ENCODE data around the gene SPNS3. TPM values are rescaled to one million over a fixed set of nuclear protein-coding genes. Genes with fewer than 3 reads are reported as not detected.

Gene SPNS3
- total and polyA plus RNA-seq, 9 of the 15 experiments (the other 6 are each of a cell fraction or from before 2014, with no cell fraction given) = not detected

DNA sequence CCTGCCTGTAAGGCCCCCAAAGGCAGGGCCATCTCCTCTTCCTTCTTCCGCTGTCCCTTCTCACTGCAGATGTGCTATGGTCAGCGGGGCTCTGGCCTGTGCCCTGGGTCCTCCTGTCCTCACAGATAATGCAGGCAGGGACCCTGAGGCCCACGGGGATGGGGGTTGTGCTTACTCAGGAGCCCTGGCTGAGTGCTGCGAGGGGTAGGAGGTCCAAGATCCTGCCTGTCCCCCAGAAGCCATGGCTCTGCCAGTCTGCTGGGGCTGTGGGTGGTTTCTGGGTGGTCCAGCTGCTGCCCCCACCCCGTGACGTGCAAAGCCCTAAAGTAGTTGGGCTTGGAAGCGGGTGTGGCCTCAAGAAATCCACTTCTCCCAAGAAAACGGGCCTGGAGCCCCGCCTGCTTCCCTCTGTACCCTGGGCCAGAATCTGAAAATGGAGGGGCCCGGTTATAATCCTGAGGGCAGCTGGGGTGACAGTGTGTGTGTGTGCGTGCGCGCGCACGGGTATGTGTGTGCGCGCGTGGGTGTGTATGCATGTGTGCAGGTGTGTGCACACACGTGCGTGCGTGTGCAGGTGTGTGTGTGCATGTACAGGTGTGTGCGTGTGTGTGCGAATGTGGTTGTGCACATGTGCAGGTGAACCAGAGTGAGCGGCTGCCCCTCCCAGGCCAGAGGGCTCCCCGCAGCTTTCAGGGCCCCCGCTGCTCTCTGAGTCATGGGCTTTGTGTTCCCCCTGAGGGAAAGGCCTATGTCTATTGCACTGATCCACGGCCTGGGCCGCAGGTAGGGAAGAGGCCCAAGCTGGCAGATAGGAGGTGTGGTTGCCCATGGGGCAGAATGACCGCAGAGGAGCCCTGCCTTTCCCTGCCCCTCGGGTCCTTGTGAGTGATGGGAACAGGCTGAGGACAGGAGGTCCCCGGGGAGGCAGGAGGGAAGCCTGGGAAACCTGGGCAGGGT lies 78.7 kb downstream of the SPNS3 start:
- FAIRE-seq (no peak), ATAC-seq (no peak), DNase-seq (ENCODE audit: extremely low read depth in 1 of 4, low spot score in 3 of 4) (no peak)
- Histone ChIP-seq H3K79me2 (ENCODE audit: control insufficient read depth, insufficient read depth, low read length) (no peaks in the 10 kb centered on the region), H3K27ac (ENCODE audit: extremely low read depth, low read depth, low read length) (no peak overlapping the region), H3K4me1 (replicated peaks in 1 of 2; ENCODE audit: control insufficient read depth in 2 of 2, insufficient read depth in 2 of 2, low read length in 2 of 2) (peaks cover 0 to 26% of the 10 kb centered on the region in 2 experiments; a peak in 2 of 5 replicates), H4K20me1 (replicated peaks; ENCODE audit: control insufficient read depth, insufficient read depth, low read length) (peaks cover 8% of the 10 kb centered on the region), H3K9me3 (replicated peaks; ENCODE audit: control insufficient read depth, insufficient read depth, low read depth, low read length) (no peaks in the 10 kb centered on the region), H2AFZ (ENCODE audit: low read depth, low read length) (no peak overlapping the region), H3K36me3 (ENCODE audit: control insufficient read depth, insufficient read depth, low read length) (no peaks in the 10 kb centered on the region), H3K4me3 (no peak overlapping the region), H3K27me3 (ENCODE audit: control insufficient read depth in 2 of 2, insufficient read depth in 2 of 2, low read length in 2 of 2) (peaks cover 0 to 64% of the 10 kb centered on the region in 2 experiments; a peak in 2 of 5 replicates), H3K9ac (ENCODE audit: insufficient read depth in 1 of 2, low read depth in 2 of 2, low read length in 2 of 2) (no peak overlapping the region; a peak in 1 of 4 replicates), H3K4me2 (ENCODE audit: insufficient read depth, low read length) (no peak overlapping the region), H3K9me1 (ENCODE audit: control insufficient read depth, insufficient read depth, low read length) (no peaks in the 10 kb centered on the region)
- no TSS peak for BruUV-seq (replicated peaks)
- POLR2A ChIA-PET = no interaction called here
- intact Hi-C loops (cut with micrococcal nuclease) (no loop called here), in situ Hi-C loops (cut with MboI) (no loop called here)
- CTCF ChIA-PET (ENCODE audit: low intra/inter-chr PET ratio) = no interaction called here
- WGBS (ENCODE audit: insufficient coverage, low coverage, missing lambda C conversion rate) = 16% methylated on average over 15 of the region's 31 CpGs
- TF ChIP-seq, protein P1, sequence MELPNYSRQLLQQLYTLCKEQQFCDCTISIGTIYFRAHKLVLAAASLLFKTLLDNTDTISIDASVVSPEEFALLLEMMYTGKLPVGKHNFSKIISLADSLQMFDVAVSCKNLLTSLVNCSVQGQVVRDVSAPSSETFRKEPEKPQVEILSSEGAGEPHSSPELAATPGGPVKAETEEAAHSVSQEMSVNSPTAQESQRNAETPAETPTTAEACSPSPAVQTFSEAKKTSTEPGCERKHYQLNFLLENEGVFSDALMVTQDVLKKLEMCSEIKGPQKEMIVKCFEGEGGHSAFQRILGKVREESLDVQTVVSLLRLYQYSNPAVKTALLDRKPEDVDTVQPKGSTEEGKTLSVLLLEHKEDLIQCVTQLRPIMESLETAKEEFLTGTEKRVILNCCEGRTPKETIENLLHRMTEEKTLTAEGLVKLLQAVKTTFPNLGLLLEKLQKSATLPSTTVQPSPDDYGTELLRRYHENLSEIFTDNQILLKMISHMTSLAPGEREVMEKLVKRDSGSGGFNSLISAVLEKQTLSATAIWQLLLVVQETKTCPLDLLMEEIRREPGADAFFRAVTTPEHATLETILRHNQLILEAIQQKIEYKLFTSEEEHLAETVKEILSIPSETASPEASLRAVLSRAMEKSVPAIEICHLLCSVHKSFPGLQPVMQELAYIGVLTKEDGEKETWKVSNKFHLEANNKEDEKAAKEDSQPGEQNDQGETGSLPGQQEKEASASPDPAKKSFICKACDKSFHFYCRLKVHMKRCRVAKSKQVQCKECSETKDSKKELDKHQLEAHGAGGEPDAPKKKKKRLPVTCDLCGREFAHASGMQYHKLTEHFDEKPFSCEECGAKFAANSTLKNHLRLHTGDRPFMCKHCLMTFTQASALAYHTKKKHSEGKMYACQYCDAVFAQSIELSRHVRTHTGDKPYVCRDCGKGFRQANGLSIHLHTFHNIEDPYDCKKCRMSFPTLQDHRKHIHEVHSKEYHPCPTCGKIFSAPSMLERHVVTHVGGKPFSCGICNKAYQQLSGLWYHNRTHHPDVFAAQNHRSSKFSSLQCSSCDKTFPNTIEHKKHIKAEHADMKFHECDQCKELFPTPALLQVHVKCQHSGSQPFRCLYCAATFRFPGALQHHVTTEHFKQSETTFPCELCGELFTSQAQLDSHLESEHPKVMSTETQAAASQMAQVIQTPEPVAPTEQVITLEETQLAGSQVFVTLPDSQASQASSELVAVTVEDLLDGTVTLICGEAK (IDR thresholded peaks at IDR 0.05) = no peak
- TF ChIP-seq, protein P1 (CRISPR knock-in tag; IDR thresholded peaks at IDR 0.05) = no peak
- TF ChIP-seq, protein P2, sequence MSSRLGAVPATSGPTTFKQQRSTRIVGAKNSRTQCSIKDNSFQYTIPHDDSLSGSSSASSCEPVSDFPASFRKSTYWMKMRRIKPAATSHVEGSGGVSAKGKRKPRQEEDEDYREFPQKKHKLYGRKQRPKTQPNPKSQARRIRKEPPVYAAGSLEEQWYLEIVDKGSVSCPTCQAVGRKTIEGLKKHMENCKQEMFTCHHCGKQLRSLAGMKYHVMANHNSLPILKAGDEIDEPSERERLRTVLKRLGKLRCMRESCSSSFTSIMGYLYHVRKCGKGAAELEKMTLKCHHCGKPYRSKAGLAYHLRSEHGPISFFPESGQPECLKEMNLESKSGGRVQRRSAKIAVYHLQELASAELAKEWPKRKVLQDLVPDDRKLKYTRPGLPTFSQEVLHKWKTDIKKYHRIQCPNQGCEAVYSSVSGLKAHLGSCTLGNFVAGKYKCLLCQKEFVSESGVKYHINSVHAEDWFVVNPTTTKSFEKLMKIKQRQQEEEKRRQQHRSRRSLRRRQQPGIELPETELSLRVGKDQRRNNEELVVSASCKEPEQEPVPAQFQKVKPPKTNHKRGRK (tag; IDR thresholded peaks at IDR 0.05) = no peak
- TF ChIP-seq ZNF133 (CRISPR knock-in tag; IDR thresholded peaks at IDR 0.05) = no peak
- TF ChIP-seq SMC3 (conservative IDR thresholded peaks at IDR 0.05; ENCODE audit: insufficient read depth, low read depth, low read length) = no peak
- no peak for TF ChIP-seq PHF21A (IDR thresholded peaks at IDR 0.05; ENCODE audit: borderline replicate concordance, low read depth)
- TF ChIP-seq LCOR (CRISPR knock-in tag; IDR thresholded peaks at IDR 0.05) = no peak
- no peak for TF ChIP-seq BCL6 (CRISPR knock-in tag; IDR thresholded peaks at IDR 0.05)
- no peak for TF ChIP-seq NR2F6 (CRISPR knock-in tag; IDR thresholded peaks at IDR 0.05)

Measured in K562 (cell line).